HFF-Myc (cell line): ENCODE data around the gene INPP5A.

Experiments used
- DNase-seq: peaks from one replicate; pipeline ENCODE4 v3.0.0-alpha.2; 2011; ENCODE audit warnings: low read depth; ENCODE audit errors: extremely low read depth
- H3K4me3 ChIP-seq: replicated peaks from 2 replicates; pipeline ENCODE4 v1.5.1; 2011; ENCODE audit warnings: low read depth, mild to moderate bottlenecking, control low read depth, low read length
- TF ChIP-seq, protein P1 (sequence below): IDR thresholded peaks from 2 replicates; pipeline ENCODE4 v1.5.1; 2012; ENCODE audit warnings: mild to moderate bottlenecking, low read depth, low read length, control low read depth; ENCODE audit errors: missing control alignments

The INPP5A gene

GRCh38 chr10:132776186-132776585 is 238.6 kb downstream of the INPP5A start:
- H3K4me3 ChIP-seq = no peak overlapping the region
- TF ChIP-seq, protein P1, sequence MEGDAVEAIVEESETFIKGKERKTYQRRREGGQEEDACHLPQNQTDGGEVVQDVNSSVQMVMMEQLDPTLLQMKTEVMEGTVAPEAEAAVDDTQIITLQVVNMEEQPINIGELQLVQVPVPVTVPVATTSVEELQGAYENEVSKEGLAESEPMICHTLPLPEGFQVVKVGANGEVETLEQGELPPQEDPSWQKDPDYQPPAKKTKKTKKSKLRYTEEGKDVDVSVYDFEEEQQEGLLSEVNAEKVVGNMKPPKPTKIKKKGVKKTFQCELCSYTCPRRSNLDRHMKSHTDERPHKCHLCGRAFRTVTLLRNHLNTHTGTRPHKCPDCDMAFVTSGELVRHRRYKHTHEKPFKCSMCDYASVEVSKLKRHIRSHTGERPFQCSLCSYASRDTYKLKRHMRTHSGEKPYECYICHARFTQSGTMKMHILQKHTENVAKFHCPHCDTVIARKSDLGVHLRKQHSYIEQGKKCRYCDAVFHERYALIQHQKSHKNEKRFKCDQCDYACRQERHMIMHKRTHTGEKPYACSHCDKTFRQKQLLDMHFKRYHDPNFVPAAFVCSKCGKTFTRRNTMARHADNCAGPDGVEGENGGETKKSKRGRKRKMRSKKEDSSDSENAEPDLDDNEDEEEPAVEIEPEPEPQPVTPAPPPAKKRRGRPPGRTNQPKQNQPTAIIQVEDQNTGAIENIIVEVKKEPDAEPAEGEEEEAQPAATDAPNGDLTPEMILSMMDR = no peak
- DNase-seq = no peak

DNA sequence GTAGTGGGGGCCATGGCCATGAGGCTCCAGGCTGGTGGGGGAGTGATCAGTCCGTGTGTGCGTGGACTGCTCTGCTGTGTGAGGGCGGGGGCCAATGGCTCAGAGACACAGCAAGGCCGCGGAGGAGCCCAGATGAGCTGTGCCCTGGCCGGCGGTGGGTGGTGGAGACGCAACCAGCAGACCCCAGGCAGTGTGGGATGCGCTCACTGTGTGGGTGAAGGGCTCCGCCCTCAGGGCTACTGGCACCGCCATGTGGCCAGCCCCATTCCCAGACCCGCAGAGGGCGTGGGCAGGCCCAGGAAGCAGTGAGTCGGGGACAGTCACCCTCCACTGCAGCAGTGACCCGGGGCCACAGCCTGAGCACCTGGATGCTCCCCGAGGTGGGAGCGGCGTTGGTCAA is 239.2 kb downstream of the INPP5A start:
- TF ChIP-seq, protein P1 = no peak
- H3K4me3 ChIP-seq = no peak overlapping the region
- DNase-seq = no peak

- TF ChIP-seq, protein P1 = no peak
- DNase-seq = no peak
- H3K4me3 ChIP-seq = no peak overlapping the region
These were observed 239.9 kb downstream of the INPP5A start for GRCh38 chr10:132777441-132777840.

- no peak overlapping the region for H3K4me3 ChIP-seq
- TF ChIP-seq, protein P1 = no peak
- no peak for DNase-seq
These were observed 242.1 kb downstream of the INPP5A start for GRCh38 chr10:132779549-132780294.

GRCh38 chr10:132780356-132780755 is 242.8 kb downstream of the INPP5A start:
- DNase-seq = no peak
- H3K4me3 ChIP-seq = no peak overlapping the region
- TF ChIP-seq, protein P1 = no peak

GRCh38 chr10:132781556-132781955 is 244.0 kb downstream of the INPP5A start:
- DNase-seq = no peak
- TF ChIP-seq, protein P1 = no peak

More at GRCh38 chr10:132781556-132781955, 244.0 kb downstream of the INPP5A start:
- no peak overlapping the region for H3K4me3 ChIP-seq
